CD8-positive, alpha-beta memory T cell (primary cell): ENCODE results near the gene CRMP1. TPM values are rescaled to one million over a fixed set of nuclear protein-coding genes. Genes with fewer than 3 reads are reported as not detected.

Experiments used
- CTCF ChIA-PET: fragments of 350-600 bp; sonication (Branson Sonifier 250); formaldehyde crosslinking; loops from one replicate; lab custom pipeline; 2021; ENCODE audit warnings: antibody characterized with exemption; lab: Charles Lee
- POLR2A ChIA-PET: fragments of 350-600 bp; sonication (Branson Sonifier 250); formaldehyde crosslinking; loops from one replicate; lab custom pipeline; 2021; ENCODE audit warnings: antibody characterized with exemption; lab: Charles Lee
- DNase-seq, 5 donors: peaks; one replicate each; pipeline versions ENCODE4 v3.0.0 to v3.0.0-alpha.2; 2020 to 2022; ENCODE audit warnings: mixed read lengths in 1 of 5
- H3K27ac ChIP-seq: one replicate; pipeline ENCODE4 v1.7.0; 2013; ENCODE audit warnings: low read depth, mild to moderate bottlenecking, low read length, moderate library complexity
- H3K27me3 ChIP-seq: 2 replicates; pipeline ENCODE4 v1.7.0; 2013; ENCODE audit warnings: low read length, mild to moderate bottlenecking; ENCODE audit not compliant: insufficient read depth, poor library complexity, severe bottlenecking
- H3K36me3 ChIP-seq: 2 replicates; pipeline ENCODE4 v1.7.0; 2013; ENCODE audit warnings: mild to moderate bottlenecking, low read length, moderate library complexity; ENCODE audit not compliant: insufficient read depth
- H3K4me1 ChIP-seq: 2 replicates; pipeline ENCODE4 v1.7.0; 2013; ENCODE audit warnings: mild to moderate bottlenecking, low read length, moderate library complexity; ENCODE audit not compliant: insufficient read depth
- H3K4me3 ChIP-seq: 2 replicates; pipeline ENCODE4 v1.7.0; 2013; ENCODE audit warnings: mild to moderate bottlenecking, low read length
- H3K9me3 ChIP-seq: 2 replicates; pipeline ENCODE4 v1.7.0; 2013; ENCODE audit warnings: mild to moderate bottlenecking, low read length
- H3K27ac Mint-ChIP-seq, 8 donors: one replicate each; pipeline ENCODE4 v1.8.0; 2020 to 2021; ENCODE audit warnings: mixed read lengths in 8 of 8, mild to moderate bottlenecking in 6 of 8, inconsistent platforms in 3 of 8, moderate library complexity in 3 of 8
- H3K27me3 Mint-ChIP-seq, 2 donors: one replicate each; pipeline ENCODE4 v1.8.0; 2020 to 2021; ENCODE audit warnings: mixed read lengths in 2 of 2, mild to moderate bottlenecking in 1 of 2, moderate library complexity in 1 of 2
- H3K36me3 Mint-ChIP-seq, 3 donors: one replicate each; pipeline ENCODE4 v1.8.0; 2020 to 2021; ENCODE audit warnings: mixed read lengths in 3 of 3, inconsistent platforms in 1 of 3, mild to moderate bottlenecking in 1 of 3
- H3K4me1 Mint-ChIP-seq, 3 donors: one replicate each; pipeline ENCODE4 v1.8.0; 2020 to 2021; ENCODE audit warnings: mixed read lengths in 3 of 3, inconsistent platforms in 1 of 3, mild to moderate bottlenecking in 1 of 3
- H3K4me3 Mint-ChIP-seq, 7 donors: one replicate each; pipeline ENCODE4 v1.8.0; 2020 to 2021; ENCODE audit warnings: mixed read lengths in 7 of 7, mild to moderate bottlenecking in 6 of 7, moderate library complexity in 4 of 7, inconsistent platforms in 2 of 7
- H3K9me3 Mint-ChIP-seq, 5 donors: one replicate each; pipeline ENCODE4 v1.8.0; 2020 to 2022; ENCODE audit warnings: mixed read lengths in 5 of 5, mild to moderate bottlenecking in 3 of 5, moderate library complexity in 2 of 5, inconsistent platforms in 1 of 5
- polyA plus RNA-seq: library from polyadenylated mRNA; unstranded; fragments of 300-500 nt; fragmentation: Illumina TruSeq; gene quantifications from one replicate; pipeline ENCODE4 v1.2.3, GENCODE V29; 2021
- total RNA-seq, 2 experiments: library from RNA; stranded (reverse); gene quantifications; one replicate each; pipeline ENCODE4 v1.2.3, GENCODE V29; 2021

Gene CRMP1
- total and polyA plus RNA-seq, 3 experiments from 2014 or later: 0.10 TPM; not detected in 2

- Mint-ChIP-seq H3K27ac (no peak overlapping the region), H3K27me3 (peaks cover 3 to 31% of the 10 kb centered on the region in 2 donors)
- CTCF ChIA-PET: no interaction called here
Measured at GRCh38 chr4:5923376-5923775, 30.5 kb upstream of the CRMP1 start.

GRCh38 chr4:5922556-5922955, 29.7 kb upstream of the CRMP1 start:
- ChIA-PET POLR2A (no interaction called here), CTCF (no interaction called here)
- Mint-ChIP-seq H3K9me3 (no peaks in the 10 kb centered on the region), H3K36me3 (no peaks in the 10 kb centered on the region), H3K27me3 (peaks cover 6 to 34% of the 10 kb centered on the region in 2 donors), H3K27ac (no peak overlapping the region), H3K4me1 (no peaks in the 10 kb centered on the region), H3K4me3 (no peak overlapping the region)
- DNase-seq: no peak
- Histone ChIP-seq H3K4me1 (no peaks in the 10 kb centered on the region), H3K27me3 (no peaks in the 10 kb centered on the region), H3K27ac (no peak overlapping the region), H3K36me3 (no peaks in the 10 kb centered on the region), H3K4me3 (no peak overlapping the region), H3K9me3 (no peaks in the 10 kb centered on the region)

More at GRCh38 chr4:5923376-5923775, 30.5 kb upstream of the CRMP1 start:
- H3K9me3 ChIP-seq: no peaks in the 10 kb centered on the region
- Mint-ChIP-seq H3K36me3 (no peaks in the 10 kb centered on the region), H3K9me3 (no peaks in the 10 kb centered on the region), H3K4me3 (no peak overlapping the region), H3K4me1 (no peaks in the 10 kb centered on the region)
- no peaks in the 10 kb centered on the region for H3K4me1 ChIP-seq
- POLR2A ChIA-PET: no interaction called here
- no peak overlapping the region for H3K27ac ChIP-seq
- no peak overlapping the region for H3K4me3 ChIP-seq
- no peaks in the 10 kb centered on the region for H3K36me3 ChIP-seq
- no peak for DNase-seq
- no peaks in the 10 kb centered on the region for H3K27me3 ChIP-seq

GRCh38 chr4:5921981-5922380, 29.1 kb upstream of the CRMP1 start:
- Histone ChIP-seq H3K4me1 (no peaks in the 10 kb centered on the region), H3K9me3 (no peaks in the 10 kb centered on the region), H3K4me3 (no peak overlapping the region), H3K36me3 (no peaks in the 10 kb centered on the region), H3K27me3 (no peaks in the 10 kb centered on the region), H3K27ac (no peak overlapping the region)
- H3K27me3 Mint-ChIP-seq: peaks cover 8 to 34% of the 10 kb centered on the region in 2 donors
- DNase-seq: no peak
- no peaks in the 10 kb centered on the region for H3K36me3 Mint-ChIP-seq
- ChIA-PET POLR2A (no interaction called here), CTCF (no interaction called here)
- no peaks in the 10 kb centered on the region for H3K4me1 Mint-ChIP-seq
- H3K4me3 Mint-ChIP-seq: no peak overlapping the region
- no peaks in the 10 kb centered on the region for H3K9me3 Mint-ChIP-seq
- no peak overlapping the region for H3K27ac Mint-ChIP-seq

GRCh38 chr4:5921101-5921980, 28.5 kb upstream of the CRMP1 start:
- no peak overlapping the region for H3K4me3 ChIP-seq
- Mint-ChIP-seq H3K36me3 (no peaks in the 10 kb centered on the region), H3K27me3 (peaks cover 7 to 37% of the 10 kb centered on the region in 2 donors), H3K4me1 (no peaks in the 10 kb centered on the region), H3K4me3 (no peak overlapping the region), H3K27ac (no peak overlapping the region), H3K9me3 (no peaks in the 10 kb centered on the region)
- no peak overlapping the region for H3K27ac ChIP-seq
- H3K27me3 ChIP-seq: no peaks in the 10 kb centered on the region
- ChIA-PET POLR2A (no interaction called here), CTCF (interaction anchor here (1.5 kb wide), 1 partner anchor 9 kb away, joined by 3 read pairs; no protein-coding TSS in a partner anchor)
- no peaks in the 10 kb centered on the region for H3K36me3 ChIP-seq
- DNase-seq: no peak
- no peaks in the 10 kb centered on the region for H3K4me1 ChIP-seq
- H3K9me3 ChIP-seq: no peaks in the 10 kb centered on the region

- ChIA-PET CTCF (no interaction called here), POLR2A (no interaction called here)
- Histone ChIP-seq H3K9me3 (no peaks in the 10 kb centered on the region), H3K36me3 (no peaks in the 10 kb centered on the region), H3K4me3 (no peak overlapping the region), H3K27me3 (no peaks in the 10 kb centered on the region), H3K27ac (no peak overlapping the region), H3K4me1 (no peaks in the 10 kb centered on the region)
- Mint-ChIP-seq H3K27ac (no peak overlapping the region), H3K4me3 (no peak overlapping the region), H3K36me3 (no peaks in the 10 kb centered on the region), H3K27me3 (peaks cover 7 to 37% of the 10 kb centered on the region in 2 donors), H3K9me3 (peaks cover 0 to 2% (median 0%) of the 10 kb centered on the region in 5 donors), H3K4me1 (no peaks in the 10 kb centered on the region)
- DNase-seq: no peak
Measured at GRCh38 chr4:5919571-5919970, 26.7 kb upstream of the CRMP1 start.

GRCh38 chr4:5919044-5919443, 26.2 kb upstream of the CRMP1 start:
- Histone ChIP-seq H3K4me3 (no peak overlapping the region), H3K9me3 (no peaks in the 10 kb centered on the region), H3K4me1 (no peaks in the 10 kb centered on the region), H3K27ac (no peak overlapping the region), H3K36me3 (no peaks in the 10 kb centered on the region), H3K27me3 (no peaks in the 10 kb centered on the region)
- Mint-ChIP-seq H3K27ac (peak overlapping the region in 1 of 8 donors; percentile 33), H3K27me3 (peaks cover 7 to 34% of the 10 kb centered on the region in 2 donors), H3K36me3 (no peaks in the 10 kb centered on the region), H3K9me3 (peaks cover 0 to 4% (median 0%) of the 10 kb centered on the region in 5 donors), H3K4me1 (no peaks in the 10 kb centered on the region), H3K4me3 (no peak overlapping the region)
- ChIA-PET CTCF (no interaction called here), POLR2A (no interaction called here)
- no peak for DNase-seq

GRCh38 chr4:5918331-5918985, 25.6 kb upstream of the CRMP1 start:
- Mint-ChIP-seq H3K9me3 (peaks cover 0 to 4% (median 0%) of the 10 kb centered on the region in 5 donors), H3K36me3 (no peaks in the 10 kb centered on the region), H3K27me3 (peaks cover 7 to 32% of the 10 kb centered on the region in 2 donors), H3K4me1 (no peaks in the 10 kb centered on the region), H3K27ac (peak overlapping the region in 1 of 8 donors; percentile 33), H3K4me3 (no peak overlapping the region)
- Histone ChIP-seq H3K4me3 (no peak overlapping the region), H3K9me3 (no peaks in the 10 kb centered on the region), H3K27ac (no peak overlapping the region), H3K4me1 (no peaks in the 10 kb centered on the region), H3K36me3 (no peaks in the 10 kb centered on the region), H3K27me3 (no peaks in the 10 kb centered on the region)
- ChIA-PET CTCF (no interaction called here), POLR2A (no interaction called here)
- DNase-seq: no peak

GRCh38 chr4:5917672-5918071, 24.8 kb upstream of the CRMP1 start:
- Histone ChIP-seq H3K27me3 (no peaks in the 10 kb centered on the region), H3K4me1 (no peaks in the 10 kb centered on the region), H3K27ac (no peak overlapping the region), H3K36me3 (no peaks in the 10 kb centered on the region), H3K9me3 (no peaks in the 10 kb centered on the region), H3K4me3 (no peak overlapping the region)
- Mint-ChIP-seq H3K4me3 (no peak overlapping the region), H3K9me3 (peaks cover 0 to 4% (median 0%) of the 10 kb centered on the region in 5 donors), H3K36me3 (no peaks in the 10 kb centered on the region), H3K27ac (no peak overlapping the region), H3K4me1 (no peaks in the 10 kb centered on the region), H3K27me3 (peaks cover 7 to 24% of the 10 kb centered on the region in 2 donors)
- CTCF ChIA-PET: no interaction called here
- no peak for DNase-seq
- POLR2A ChIA-PET: no interaction called here
